Sigmoid colon (tissue), 7 donors: ENCODE results near the gene GREB1. TPM values are rescaled to one million over a fixed set of nuclear protein-coding genes. Genes with fewer than 3 reads are reported as not detected.

Source experiments
- DNase-seq: peaks from one replicate; pipeline ENCODE4 v3.0.0-alpha.2; 2019
- H3K27ac ChIP-seq, 4 donors: fragments of 200-600 bp; sonication (generic); one replicate each; pipeline ENCODE4 v1.5.1; 2016 to 2019; ENCODE audit warnings: mild to moderate bottlenecking in 1 of 4
- H3K27me3 ChIP-seq, 3 donors: fragments of 200-600 bp; sonication (generic); one replicate each; pipeline ENCODE4 v1.5.1; 2019; ENCODE audit warnings: mild to moderate bottlenecking in 1 of 3
- H3K36me3 ChIP-seq, 4 donors: fragments of 200-600 bp; sonication (generic); one replicate each; pipeline ENCODE4 v1.5.1; 2016 to 2019
- H3K4me1 ChIP-seq, 4 donors: fragments of 200-600 bp; sonication (generic); one replicate each; pipeline ENCODE4 v1.5.1; 2017 to 2019
- H3K4me3 ChIP-seq, 4 donors: fragments of 200-600 bp; sonication (generic); one replicate each; pipeline ENCODE4 v1.5.1; 2017 to 2019; ENCODE audit warnings: mild to moderate bottlenecking in 2 of 4, moderate library complexity in 1 of 4
- H3K9me3 ChIP-seq, 4 donors: fragments of 200-600 bp in 3 of 4; sonication (generic) in 3 of 4; one replicate each; pipeline versions ENCODE4 v1.5.1 to v1.6.1; 2013 to 2019
- EP300 ChIP-seq, 4 donors: sonication (generic); formaldehyde crosslinking; IDR thresholded peaks; one replicate each; pipeline ENCODE4 v1.6.1; 2017; ENCODE audit warnings: antibody characterized with exemption in 4 of 4
- POLR2A ChIP-seq, 2 donors: fragments of 450-650 bp; IDR thresholded peaks; one replicate each; pipeline ENCODE4 v1.6.1; 2016; ENCODE audit warnings: antibody characterized with exemption in 2 of 2, mild to moderate bottlenecking in 2 of 2, moderate library complexity in 2 of 2
- POLR2AphosphoS5 ChIP-seq, 4 donors: sonication (generic); formaldehyde crosslinking; IDR thresholded peaks; one replicate each; pipeline ENCODE4 v1.6.1; 2017; ENCODE audit warnings: antibody characterized with exemption in 4 of 4
- WGBS, 2 donors: extraction: QIAGEN DNeasy Blood & Tissue Kit; methylation state at CpG; one replicate each; pipeline ENCODE4 v1.1.7; 2013; 5-methylcytosine and 5-hydroxymethylcytosine counted together
- intact Hi-C: fragments of 100-400 bp; cut with DNase I; formaldehyde crosslinking; loops from one replicate; pipeline ENCODE4 v1.15.1; 2023
- polyA plus RNA-seq, 3 donors: library from polyadenylated mRNA; stranded (reverse); fragments of 200-250 nt; gene quantifications; one replicate each; pipeline ENCODE4 v1.2.3, GENCODE V29; 2013
- total RNA-seq, 4 donors: library from RNA; depleted of rRNA; stranded (reverse); fragments of >200 nt; gene quantifications; one replicate each; pipeline ENCODE4 v1.1.0, GENCODE V29; 2016
- TF ChIP-seq, protein P1 (sequence below), 4 experiments: fragments of 450-650 bp in 3 of 4; fragments of 200-600 bp in 1 of 4; IDR thresholded peaks; one replicate each; pipeline ENCODE4 v1.5.1; 2016 to 2019; ENCODE audit warnings: antibody characterized with exemption in 4 of 4, mild to moderate bottlenecking in 3 of 4, moderate library complexity in 2 of 4
- donor health status: healthy with polysubstance abuse.
- donor health status: Bipolar disorder and iron deficiency.
- donor health status: healthy.

Gene GREB1
- total and polyA plus RNA-seq, 7 donors: 0.28 to 2.5 (median 1.1) TPM; not detected in 1

DNA sequence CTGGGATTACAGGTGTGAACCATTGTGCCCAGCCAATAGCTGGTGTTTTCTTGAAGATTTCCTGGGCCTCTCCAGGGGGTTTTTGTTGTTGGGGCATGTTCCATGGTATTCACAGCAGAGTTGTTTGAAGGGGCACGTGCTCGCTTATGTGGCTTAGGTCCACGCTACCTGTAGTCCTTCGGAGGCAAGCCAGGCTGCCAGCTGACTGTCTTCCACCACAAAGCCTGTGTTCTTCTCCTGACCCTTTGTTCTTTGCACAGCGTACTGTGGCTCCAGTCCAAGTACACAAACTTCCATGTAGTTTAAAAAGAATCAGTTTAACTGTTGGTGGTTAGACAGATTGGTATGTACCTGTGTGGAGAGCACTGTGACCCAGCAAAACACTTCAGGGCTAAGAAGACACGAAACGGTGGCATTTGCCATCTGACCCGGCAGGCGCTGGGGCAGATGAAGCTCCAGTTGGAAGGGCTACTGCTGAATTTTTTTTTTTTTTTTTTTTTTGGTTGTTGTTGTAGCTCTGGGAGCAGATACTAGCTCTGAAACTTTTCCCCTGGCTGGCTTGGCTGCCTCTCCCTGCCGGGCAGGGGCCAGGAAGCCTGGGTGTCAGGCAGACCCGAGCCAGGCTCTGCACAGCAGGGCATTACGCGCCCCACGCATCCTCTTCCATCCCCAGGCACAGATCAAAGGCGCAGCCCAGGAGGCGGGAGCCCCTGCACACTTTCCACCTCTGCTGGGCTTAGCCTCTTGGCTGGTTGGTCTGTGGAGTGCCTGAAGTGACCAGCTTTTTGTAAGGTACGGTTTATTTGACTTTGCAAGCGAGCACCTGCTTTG is 5.7 kb downstream of the GREB1 start:
- DNase-seq: no peak
- Histone ChIP-seq H3K4me3 (no peak overlapping the region), H3K27me3 (peaks cover 0 to 35% (median 4%) of the 10 kb centered on the region in 3 donors), H3K4me1 (peaks cover 0 to 17% (median 3%) of the 10 kb centered on the region in 4 donors), H3K9me3 (no peaks in the 10 kb centered on the region), H3K27ac (peak overlapping the region in 1 of 4 donors; percentile 57), H3K36me3 (no peaks in the 10 kb centered on the region)
- TF ChIP-seq, protein P1, sequence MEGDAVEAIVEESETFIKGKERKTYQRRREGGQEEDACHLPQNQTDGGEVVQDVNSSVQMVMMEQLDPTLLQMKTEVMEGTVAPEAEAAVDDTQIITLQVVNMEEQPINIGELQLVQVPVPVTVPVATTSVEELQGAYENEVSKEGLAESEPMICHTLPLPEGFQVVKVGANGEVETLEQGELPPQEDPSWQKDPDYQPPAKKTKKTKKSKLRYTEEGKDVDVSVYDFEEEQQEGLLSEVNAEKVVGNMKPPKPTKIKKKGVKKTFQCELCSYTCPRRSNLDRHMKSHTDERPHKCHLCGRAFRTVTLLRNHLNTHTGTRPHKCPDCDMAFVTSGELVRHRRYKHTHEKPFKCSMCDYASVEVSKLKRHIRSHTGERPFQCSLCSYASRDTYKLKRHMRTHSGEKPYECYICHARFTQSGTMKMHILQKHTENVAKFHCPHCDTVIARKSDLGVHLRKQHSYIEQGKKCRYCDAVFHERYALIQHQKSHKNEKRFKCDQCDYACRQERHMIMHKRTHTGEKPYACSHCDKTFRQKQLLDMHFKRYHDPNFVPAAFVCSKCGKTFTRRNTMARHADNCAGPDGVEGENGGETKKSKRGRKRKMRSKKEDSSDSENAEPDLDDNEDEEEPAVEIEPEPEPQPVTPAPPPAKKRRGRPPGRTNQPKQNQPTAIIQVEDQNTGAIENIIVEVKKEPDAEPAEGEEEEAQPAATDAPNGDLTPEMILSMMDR (IDR thresholded peaks at IDR 0.05): no peak
- no peak for TF ChIP-seq POLR2AphosphoS5 (IDR thresholded peaks at IDR 0.05)
- TF ChIP-seq EP300 (IDR thresholded peaks at IDR 0.05): no peak
- TF ChIP-seq POLR2A (IDR thresholded peaks at IDR 0.05): no peak
- intact Hi-C loops: no loop called here
- WGBS, 2 donors: 30 to 59% methylated on average over 18 of the region's 18 CpGs

DNA sequence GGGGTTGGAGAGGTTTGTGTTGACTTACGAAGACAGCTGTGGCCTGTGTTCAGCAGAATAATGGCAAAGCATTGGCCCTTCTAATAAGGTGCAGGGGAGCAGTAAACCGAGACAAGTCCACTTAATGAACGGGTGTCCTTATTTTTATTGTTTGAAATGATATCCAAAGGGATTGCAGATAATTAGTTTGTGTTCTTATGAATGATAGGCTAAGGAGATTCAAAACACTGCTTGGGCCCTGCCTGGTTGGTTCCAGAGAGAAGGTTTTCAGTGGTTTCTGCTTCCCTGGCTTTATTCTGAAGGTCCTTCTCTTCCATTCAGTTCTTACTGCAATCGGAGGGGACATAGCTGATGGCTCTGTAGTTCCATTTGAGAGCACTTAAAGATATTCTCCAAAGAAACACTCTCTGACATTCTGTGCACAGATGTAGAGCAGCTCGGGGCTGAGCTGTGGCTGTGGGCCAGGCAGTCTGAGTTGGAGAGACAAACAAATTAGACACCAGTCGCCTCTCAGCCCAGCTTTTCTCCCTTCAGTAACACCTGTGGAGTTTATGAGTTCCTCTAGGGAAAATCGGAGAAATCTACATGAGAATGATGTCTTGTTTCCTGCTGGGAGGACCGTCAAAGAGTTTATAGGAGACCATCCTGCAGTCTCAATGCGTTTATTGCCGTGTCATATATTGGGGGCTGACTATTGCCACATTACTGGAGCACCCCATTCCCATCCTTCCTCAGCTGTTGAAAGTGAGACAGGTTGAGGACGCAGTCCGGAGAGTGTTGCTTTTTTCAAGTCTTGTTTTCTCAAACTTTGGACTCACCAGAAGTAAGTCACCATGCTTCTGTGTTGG is 6.5 kb downstream of the GREB1 start:
- intact Hi-C loops: no loop called here
- peak overlapping the region in 1 of 4 donors; percentile 57 for H3K27ac ChIP-seq
- no peaks in the 10 kb centered on the region for H3K9me3 ChIP-seq
- H3K27me3 ChIP-seq: peaks cover 0 to 38% (median 4%) of the 10 kb centered on the region in 3 donors
- WGBS, 2 donors: 23 to 59% methylated on average over 12 of the region's 12 CpGs
- no peaks in the 10 kb centered on the region for H3K36me3 ChIP-seq
- no peak for DNase-seq
- H3K4me1 ChIP-seq: peaks cover 0 to 17% (median 3%) of the 10 kb centered on the region in 4 donors
- H3K4me3 ChIP-seq: no peak overlapping the region
- TF ChIP-seq, protein P1 (IDR thresholded peaks at IDR 0.05): no peak
- TF ChIP-seq POLR2A (IDR thresholded peaks at IDR 0.05) (no peak), POLR2AphosphoS5 (IDR thresholded peaks at IDR 0.05) (no peak), EP300 (IDR thresholded peaks at IDR 0.05) (no peak)

DNA sequence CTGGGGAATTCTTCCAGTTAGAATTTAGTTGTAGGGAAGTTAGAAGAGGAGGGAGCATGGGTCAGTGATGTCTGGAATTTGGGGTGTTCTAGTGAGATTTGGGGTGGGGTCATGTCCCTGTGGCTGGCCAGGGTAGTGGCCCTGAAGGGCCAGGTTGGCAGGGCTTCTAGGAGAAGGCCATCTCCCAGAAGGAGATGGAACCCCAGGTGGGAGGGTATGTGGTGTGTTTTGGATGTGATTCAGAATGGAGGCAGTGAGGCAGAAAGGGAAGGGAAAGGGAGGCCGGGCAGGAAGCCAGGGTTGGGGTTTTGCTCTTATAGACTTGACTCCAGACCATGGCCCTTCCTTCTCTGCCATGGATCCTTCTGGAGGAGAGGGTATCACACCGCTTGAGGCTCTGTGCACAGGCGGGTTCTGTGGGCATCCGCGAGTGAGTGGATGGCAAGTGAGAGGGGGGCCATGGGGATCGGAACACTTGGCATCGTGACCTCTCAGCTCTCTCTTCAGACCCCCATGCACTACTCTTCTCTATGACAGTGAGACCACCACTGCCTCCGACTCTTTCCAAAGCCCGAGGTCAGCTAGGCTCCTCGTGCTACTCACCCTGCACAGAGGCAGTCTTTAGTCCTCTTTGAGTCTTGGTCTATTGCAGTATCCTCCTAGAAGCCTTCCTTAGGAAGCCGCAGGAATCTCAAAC is 7.3 kb downstream of the GREB1 start:
- Histone ChIP-seq H3K9me3 (no peaks in the 10 kb centered on the region), H3K27ac (peak overlapping the region in 1 of 4 donors; percentile 57), H3K27me3 (peaks cover 0 to 31% (median 4%) of the 10 kb centered on the region in 3 donors), H3K4me1 (peaks cover 0 to 17% (median 3%) of the 10 kb centered on the region in 4 donors), H3K36me3 (no peaks in the 10 kb centered on the region), H3K4me3 (no peak overlapping the region)
- no peak for TF ChIP-seq POLR2AphosphoS5 (IDR thresholded peaks at IDR 0.05)
- intact Hi-C loops: no loop called here
- DNase-seq: no peak
- WGBS, 2 donors: 95 to 96% methylated on average over 11 of the region's 11 CpGs

DNA sequence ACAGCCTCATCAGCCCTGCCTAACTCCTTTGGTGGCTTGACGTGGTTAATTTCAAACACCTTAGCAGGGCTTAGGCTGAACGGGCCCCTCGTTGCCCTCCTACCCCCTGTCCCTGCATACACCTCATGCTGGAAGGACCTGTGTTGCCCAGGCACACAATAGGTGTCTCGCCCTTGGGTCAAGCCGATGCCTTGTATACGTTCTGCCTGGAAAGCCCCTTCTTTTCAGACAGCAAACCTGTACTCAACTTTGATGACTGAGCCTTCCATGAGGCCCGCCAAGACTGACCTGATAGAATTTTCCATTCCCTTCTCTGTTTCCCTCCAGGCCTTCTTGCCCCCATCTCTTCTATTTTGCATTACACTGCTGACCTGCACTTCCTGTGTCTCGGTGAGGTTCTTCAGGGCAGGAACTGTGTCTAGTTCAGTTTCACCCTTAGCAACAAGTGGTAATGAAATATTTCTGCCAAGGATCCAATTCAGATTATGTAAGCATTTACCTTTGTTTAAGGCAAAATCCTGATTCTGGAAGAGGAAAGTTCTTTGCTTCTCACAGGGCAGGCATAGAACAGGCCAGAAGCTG is 7.9 kb downstream of the GREB1 start:
- no peak for DNase-seq
- peaks cover 0 to 28% (median 4%) of the 10 kb centered on the region in 3 donors for H3K27me3 ChIP-seq
- peaks cover 0 to 17% (median 3%) of the 10 kb centered on the region in 4 donors for H3K4me1 ChIP-seq
- TF ChIP-seq POLR2A (IDR thresholded peaks at IDR 0.05) (no peak), EP300 (IDR thresholded peaks at IDR 0.05) (no peak), POLR2AphosphoS5 (IDR thresholded peaks at IDR 0.05) (no peak)
- TF ChIP-seq, protein P1 (IDR thresholded peaks at IDR 0.05): no peak
- 78 to 81% methylated on average over 8 of the region's 8 CpGs for WGBS, 2 donors
- H3K4me3 ChIP-seq: no peak overlapping the region
- H3K27ac ChIP-seq: no peak overlapping the region
- no peaks in the 10 kb centered on the region for H3K36me3 ChIP-seq
- H3K9me3 ChIP-seq: no peaks in the 10 kb centered on the region
- intact Hi-C loops: no loop called here
